Small intestine (tissue), 7 donors: ENCODE data around the gene LHFPL3. TPM values are rescaled to one million over a fixed set of nuclear protein-coding genes. Genes with fewer than 3 reads are reported as not detected.

ENCODE experiments used
- DNase-seq, 2 donors: peaks; one replicate each; pipeline versions ENCODE4 v3.0.0 to v3.0.0-alpha.2; 2013
- FAIRE-seq: peaks from 2 replicates; lab custom pipeline; 2012; peaks lifted over from hg19 to GRCh38; lab: Jason Lieb, UNC
- H3K27ac ChIP-seq, 3 donors: one replicate each; pipeline ENCODE4 v1.5.1; 2013; ENCODE audit warnings: low read length in 2 of 3, mild to moderate bottlenecking in 2 of 3, control low read depth in 1 of 3, inconsistent platforms in 1 of 3, low read depth in 1 of 3, moderate library complexity in 1 of 3
- H3K27me3 ChIP-seq, 3 donors: one replicate each; pipeline ENCODE4 v1.6.1; 2013; ENCODE audit warnings: low read length in 3 of 3, inconsistent platforms in 1 of 3; ENCODE audit not compliant: control insufficient read depth in 3 of 3, insufficient read depth in 3 of 3
- H3K36me3 ChIP-seq, 3 donors: one replicate each; pipeline ENCODE4 v1.6.1; 2013; ENCODE audit warnings: low read length in 3 of 3, inconsistent platforms in 1 of 3, low read depth in 1 of 3, mild to moderate bottlenecking in 1 of 3, moderate library complexity in 1 of 3; ENCODE audit not compliant: control insufficient read depth in 3 of 3, insufficient read depth in 2 of 3
- H3K4me1 ChIP-seq, 3 donors: one replicate each; pipeline ENCODE4 v1.6.1; 2013; ENCODE audit warnings: low read length in 2 of 3, inconsistent platforms in 1 of 3, low read depth in 1 of 3, mild to moderate bottlenecking in 1 of 3, moderate library complexity in 1 of 3; ENCODE audit not compliant: control insufficient read depth in 3 of 3, insufficient read depth in 2 of 3
- H3K4me3 ChIP-seq, 3 donors: one replicate each; pipeline ENCODE4 v1.5.1; 2013; ENCODE audit warnings: low read length in 3 of 3, control low read depth in 1 of 3, inconsistent platforms in 1 of 3, low read depth in 1 of 3, mild to moderate bottlenecking in 1 of 3, moderate library complexity in 1 of 3
- H3K9me3 ChIP-seq, 2 donors: one replicate each; pipeline ENCODE4 v1.6.1; 2013; ENCODE audit warnings: low read depth in 1 of 2, low read length in 1 of 2; ENCODE audit not compliant: control insufficient read depth in 2 of 2, insufficient read depth in 1 of 2
- WGBS, 3 donors: extraction: QIAGEN DNeasy Blood & Tissue Kit; methylation state at CpG; one replicate each; pipeline ENCODE4 v1.1.7; 2013; 5-methylcytosine and 5-hydroxymethylcytosine counted together
- polyA plus RNA-seq, 4 donors: library from polyadenylated mRNA; stranded (reverse) in 3 of 4; unstranded in 1 of 4; fragments of 200-250 nt in 3 of 4; fragments of 120-200 nt in 1 of 4; gene quantifications; one replicate each; pipeline versions ENCODE4 v1.2.1 to v1.2.3, GENCODE V29; 2013
- donor health status: healthy with polysubstance abuse.
- donor health status: control.
- donor health status: control.
- donor health status: Bipolar disorder and iron deficiency.
- donor health status: healthy.

The LHFPL3 gene
- polyA plus RNA-seq, 4 donors: 0.12 to 10.4 TPM; not detected in 2

- no peak for FAIRE-seq
- peaks cover 0 to 35% (median 0%) of the 10 kb centered on the region in 3 donors for H3K36me3 ChIP-seq
- no peaks in the 10 kb centered on the region for H3K9me3 ChIP-seq
- no peak overlapping the region for H3K4me3 ChIP-seq
- H3K27ac ChIP-seq: no peak overlapping the region
- 60 to 74% (median 68%) methylated on average over 5 of the region's 5 CpGs for WGBS, 3 donors
- peaks cover 0 to 2% (median 0%) of the 10 kb centered on the region in 3 donors for H3K4me1 ChIP-seq
- peaks cover 0 to 3% (median 0%) of the 10 kb centered on the region in 3 donors for H3K27me3 ChIP-seq
- DNase-seq: no peak
Measured at GRCh38 chr7:104857458-104858425, 529.3 kb downstream of the LHFPL3 start.

- Histone ChIP-seq H3K4me1 (no peaks in the 10 kb centered on the region), H3K27ac (no peak overlapping the region), H3K36me3 (peaks cover 0 to 37% (median 0%) of the 10 kb centered on the region in 3 donors), H3K4me3 (no peak overlapping the region), H3K9me3 (peaks cover 0 to 6% of the 10 kb centered on the region in 2 donors), H3K27me3 (peaks cover 0 to 3% (median 0%) of the 10 kb centered on the region in 3 donors)
- DNase-seq (no peak), FAIRE-seq (no peak)
- 85 to 90% (median 87%) methylated on average over 4 of the region's 4 CpGs for WGBS, 3 donors
Measured at GRCh38 chr7:104859754-104860426, 531.5 kb downstream of the LHFPL3 start.

GRCh38 chr7:104861729-104862390 is 533.5 kb downstream of the LHFPL3 start:
- peaks cover 0 to 3% (median 0%) of the 10 kb centered on the region in 3 donors for H3K27me3 ChIP-seq
- H3K27ac ChIP-seq: no peak overlapping the region
- no peak for FAIRE-seq
- H3K4me3 ChIP-seq: no peak overlapping the region
- H3K9me3 ChIP-seq: peaks cover 0 to 6% of the 10 kb centered on the region in 2 donors
- H3K4me1 ChIP-seq: no peaks in the 10 kb centered on the region
- peaks cover 0 to 34% (median 0%) of the 10 kb centered on the region in 3 donors for H3K36me3 ChIP-seq
- DNase-seq: no peak
- WGBS, 3 donors: 63 to 82% (median 68%) methylated on average over 5 of the region's 5 CpGs

GRCh38 chr7:104862719-104863118 is 534.3 kb downstream of the LHFPL3 start:
- DNase-seq: no peak
- Histone ChIP-seq H3K36me3 (peaks cover 0 to 32% (median 0%) of the 10 kb centered on the region in 3 donors), H3K27me3 (peaks cover 0 to 3% (median 0%) of the 10 kb centered on the region in 3 donors), H3K4me1 (no peaks in the 10 kb centered on the region), H3K4me3 (no peak overlapping the region), H3K9me3 (peaks cover 0 to 6% of the 10 kb centered on the region in 2 donors), H3K27ac (no peak overlapping the region)
- 76 to 89% (median 86%) methylated on average over 7 of the region's 7 CpGs for WGBS, 3 donors
- FAIRE-seq: no peak

- Histone ChIP-seq H3K9me3 (no peaks in the 10 kb centered on the region), H3K27ac (no peak overlapping the region), H3K27me3 (no peaks in the 10 kb centered on the region), H3K36me3 (peaks cover 0 to 22% (median 0%) of the 10 kb centered on the region in 3 donors), H3K4me1 (no peaks in the 10 kb centered on the region), H3K4me3 (no peak overlapping the region)
- WGBS, 3 donors: 69 to 94% (median 88%) methylated on average over 10 of the region's 10 CpGs
- FAIRE-seq (no peak), DNase-seq (no peak)
Measured at GRCh38 chr7:104873401-104873800, 545.0 kb downstream of the LHFPL3 start.

GRCh38 chr7:104878577-104878976 is 550.2 kb downstream of the LHFPL3 start:
- Histone ChIP-seq H3K9me3 (peaks cover 0 to 12% of the 10 kb centered on the region in 2 donors), H3K36me3 (peaks cover 0 to 23% (median 0%) of the 10 kb centered on the region in 3 donors), H3K27me3 (no peaks in the 10 kb centered on the region), H3K27ac (no peak overlapping the region), H3K4me3 (no peak overlapping the region), H3K4me1 (peaks cover 0 to 4% (median 0%) of the 10 kb centered on the region in 3 donors)
- 58 to 78% (median 63%) methylated on average over 3 of the region's 3 CpGs for WGBS, 3 donors
- FAIRE-seq (no peak), DNase-seq (no peak)

- peaks cover 0 to 25% (median 0%) of the 10 kb centered on the region in 3 donors for H3K36me3 ChIP-seq
- DNase-seq (no peak), FAIRE-seq (no peak)
- no peaks in the 10 kb centered on the region for H3K27me3 ChIP-seq
- H3K4me3 ChIP-seq: no peak overlapping the region
- peaks cover 0 to 17% (median 0%) of the 10 kb centered on the region in 3 donors for H3K4me1 ChIP-seq
- 21 to 38% (median 37%) methylated on average over 6 of the region's 6 CpGs for WGBS, 3 donors
- peaks cover 0 to 12% of the 10 kb centered on the region in 2 donors for H3K9me3 ChIP-seq
- H3K27ac ChIP-seq: peak overlapping the region; percentile 14 to 90 (median 90)
Measured at GRCh38 chr7:104883248-104883717, 554.9 kb downstream of the LHFPL3 start.
